WTC11 (cell line): ENCODE measurements around the gene MARVELD1.

Experiments used
- ATF6 ChIP-seq: sonication (generic); formaldehyde crosslinking; IDR thresholded peaks from 2 replicates; pipeline ENCODE4 v1.8.1; 2023; ENCODE audit warnings: mild to moderate bottlenecking, missing genetic modification reagents
- CTCF ChIP-seq: fragments of 200-600 bp; IDR thresholded peaks from 2 replicates; pipeline ENCODE4 v1.8.0; 2022; ENCODE audit warnings: antibody characterized with exemption
- FOXP1 ChIP-seq: sonication (generic); formaldehyde crosslinking; IDR thresholded peaks from 2 replicates; pipeline ENCODE4 v1.8.0; 2022; ENCODE audit warnings: missing genetic modification reagents, mild to moderate bottlenecking, moderate library complexity, borderline replicate concordance
- JUN ChIP-seq: sonication (generic); formaldehyde crosslinking; IDR thresholded peaks from 2 replicates; pipeline ENCODE4 v1.8.0; 2023; ENCODE audit warnings: mild to moderate bottlenecking, missing genetic modification reagents
- MAX ChIP-seq: sonication (generic); formaldehyde crosslinking; IDR thresholded peaks from 2 replicates; pipeline ENCODE4 v1.8.0; 2022; ENCODE audit warnings: mild to moderate bottlenecking, missing genetic modification reagents
- NR3C1 ChIP-seq: sonication (generic); formaldehyde crosslinking; conservative IDR thresholded peaks from 2 replicates; pipeline ENCODE4 v1.8.1; 2023; ENCODE audit warnings: low read depth, mild to moderate bottlenecking, missing genetic modification reagents
- TEAD1 ChIP-seq: sonication (generic); formaldehyde crosslinking; IDR thresholded peaks from 2 replicates; pipeline ENCODE4 v1.8.0; 2022; ENCODE audit warnings: mild to moderate bottlenecking, missing genetic modification reagents
- USF1 ChIP-seq: sonication (generic); formaldehyde crosslinking; IDR thresholded peaks from 2 replicates; pipeline ENCODE4 v1.8.0; 2022; ENCODE audit warnings: mild to moderate bottlenecking, missing genetic modification reagents
- ZNF121 ChIP-seq: sonication (generic); formaldehyde crosslinking; IDR thresholded peaks from 2 replicates; pipeline ENCODE4 v1.8.0; 2023; ENCODE audit warnings: missing genetic modification reagents
- ZNF232 ChIP-seq: sonication (generic); formaldehyde crosslinking; IDR thresholded peaks from 2 replicates; pipeline ENCODE4 v1.8.0; 2022; ENCODE audit warnings: mild to moderate bottlenecking, missing genetic modification reagents
- ZNF263 ChIP-seq: sonication (generic); formaldehyde crosslinking; IDR thresholded peaks from 2 replicates; pipeline ENCODE4 v1.8.1; 2022; ENCODE audit warnings: low read depth, mild to moderate bottlenecking, moderate library complexity, missing genetic modification reagents

DNA sequence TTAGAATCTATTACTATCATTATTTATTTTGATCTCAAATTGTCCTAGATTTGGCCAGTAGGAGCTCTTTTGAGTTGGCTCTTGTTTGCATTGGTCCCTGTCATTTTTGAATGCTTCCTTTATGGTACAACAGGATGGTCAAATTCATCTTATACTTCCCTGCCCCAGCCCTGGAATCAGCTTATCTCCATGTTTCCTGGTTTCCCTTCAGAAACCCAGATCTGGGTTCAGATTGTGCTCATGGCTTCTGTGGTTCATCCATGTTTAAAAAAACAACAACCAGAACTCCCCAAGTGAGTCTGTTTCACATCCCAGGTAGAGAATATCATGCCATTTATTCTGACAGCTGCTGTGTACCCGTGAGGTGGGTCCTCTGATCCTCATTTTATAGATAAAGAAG lies 34.0 kb downstream of the MARVELD1 start:
- no peak for TF ChIP-seq TEAD1
- TF ChIP-seq CTCF = no peak
- TF ChIP-seq JUN (CRISPR knock-in tag) = no peak
- TF ChIP-seq ZNF232 (CRISPR knock-in tag) = no peak
- TF ChIP-seq ZNF121 (CRISPR knock-in tag) = no peak
- no peak for TF ChIP-seq ZNF263 (CRISPR knock-in tag)
- TF ChIP-seq FOXP1 (CRISPR knock-in tag) = no peak
- no peak for TF ChIP-seq MAX (CRISPR knock-in tag)
- TF ChIP-seq NR3C1 = no peak
- no peak for TF ChIP-seq USF1 (CRISPR knock-in tag)
- no peak for TF ChIP-seq ATF6 (CRISPR knock-in tag)
